Measurements from ENCODE around the gene ZNF385B.

GRCh38 chr2:179691235-179691634 lies 170.2 kb downstream of the ZNF385B start:
- TF ChIP-seq CTCF (IDR thresholded peaks at IDR 0.05) (no peak), POLR2AphosphoS5 (IDR thresholded peaks at IDR 0.05) (no peak), POLR2A (IDR thresholded peaks at IDR 0.05) (no peak)
